AG10803 (cell line): Measurements from ENCODE around the gene GNAQ.
"Not testable (repeated sequence)": the region's sequence is repeated elsewhere in the genome, so short reads cannot be mapped to it uniquely, and the experiment has no call there.

Experiments used
- DNase-seq: peaks from one replicate; pipeline ENCODE4 v3.0.0; 2010; ENCODE audit warnings: low read depth
- H3K4me3 ChIP-seq: 2 replicates; pipeline ENCODE4 v1.5.1; 2011; ENCODE audit warnings: mild to moderate bottlenecking, low read length, control low read depth
- CTCF ChIP-seq: conservative IDR thresholded peaks from 2 replicates; pipeline ENCODE4 v1.5.1; 2011; ENCODE audit warnings: mild to moderate bottlenecking, low read length, control low read depth, inconsistent platforms

The GNAQ gene

GRCh38 chr9:77731008-77731698 is 300.5 kb downstream of the GNAQ start:
- H3K4me3 ChIP-seq: no peak overlapping the region
- TF ChIP-seq CTCF: no peak
- DNase-seq: no peak

- DNase-seq: no peak
- H3K4me3 ChIP-seq: no peak overlapping the region
- no peak for TF ChIP-seq CTCF
These were observed 302.4 kb downstream of the GNAQ start for GRCh38 chr9:77729177-77729576.

GRCh38 chr9:77726814-77727213 is 304.8 kb downstream of the GNAQ start:
- H3K4me3 ChIP-seq: no peak overlapping the region
- no peak for TF ChIP-seq CTCF
- DNase-seq: no peak

GRCh38 chr9:77726289-77726688 is 305.3 kb downstream of the GNAQ start:
- no peak overlapping the region for H3K4me3 ChIP-seq
- peak; percentile 29 for DNase-seq
- TF ChIP-seq CTCF: no peak

GRCh38 chr9:77725820-77726219 is 305.8 kb downstream of the GNAQ start:
- H3K4me3 ChIP-seq: no peak overlapping the region
- no peak for DNase-seq
- TF ChIP-seq CTCF: no peak

- no peak for DNase-seq
- no peak for TF ChIP-seq CTCF
- no peak overlapping the region for H3K4me3 ChIP-seq
These were observed 306.4 kb downstream of the GNAQ start for GRCh38 chr9:77725046-77725694.

GRCh38 chr9:77721156-77721555 is 310.5 kb downstream of the GNAQ start:
- not testable (repeated sequence) for DNase-seq, H3K4me3 ChIP-seq
